ENCODE results near the gene FLNB. TPM values are rescaled to one million over a fixed set of nuclear protein-coding genes. Genes with fewer than 3 reads are reported as not detected.

The FLNB gene
- total RNA-seq, 1 experiment from 2014 or later = 83.4 TPM

- no peak overlapping the region for H2BK20ac ChIP-seq (ENCODE audit: low read depth, low read length, poor library complexity, severe bottlenecking)
- TF ChIP-seq CTCF (conservative IDR thresholded peaks at IDR 0.05) = no peak
- H3K9me3 ChIP-seq (ENCODE audit: control insufficient read depth, low read depth, low read length) = no peaks in the 10 kb centered on the region
- WGBS (ENCODE audit: extremely low coverage, insufficient read length, low lambda C conversion rate) = no CpG with 5 or more reads among the region's 10 CpGs
- no peak overlapping the region for H3K18ac ChIP-seq (ENCODE audit: insufficient read length, low read depth, low read length)
- no peak overlapping the region for H4K5ac ChIP-seq (ENCODE audit: insufficient read length, low read depth, low read length)
- DNase-seq = no peak
- H3K4me2 ChIP-seq (ENCODE audit: insufficient read depth, insufficient read length, low read length) = no peak overlapping the region
- no peak overlapping the region for H3K4me3 Mint-ChIP-seq
- no peaks in the 10 kb centered on the region for H3K27me3 ChIP-seq (ENCODE audit: insufficient read depth, low read length)
- peaks cover 17% of the 10 kb centered on the region for H3K27me3 Mint-ChIP-seq (ENCODE audit: low read depth)
- no peaks in the 10 kb centered on the region for H4K20me1 ChIP-seq (ENCODE audit: control insufficient read depth, insufficient read depth, insufficient read length)
- no peaks in the 10 kb centered on the region for H3K36me3 Mint-ChIP-seq (ENCODE audit: insufficient read depth in 1 of 3, low read depth in 3 of 3)
- no peaks in the 10 kb centered on the region; a peak in 1 of 5 replicates for H3K9me3 Mint-ChIP-seq
- no peak overlapping the region for H4K8ac ChIP-seq (replicated peaks; ENCODE audit: insufficient read length, low read depth, low read length)
- H3K27ac Mint-ChIP-seq = no peak overlapping the region
- H3K4ac ChIP-seq (ENCODE audit: low read depth, low read length) = no peak overlapping the region
- no peak overlapping the region for H3K14ac ChIP-seq (ENCODE audit: insufficient read depth, low read length)
- no peak overlapping the region for H3K23ac ChIP-seq (ENCODE audit: insufficient read length, low read depth, low read length)
- no peak overlapping the region for H3T11ph ChIP-seq (ENCODE audit: low read length)
- H3K79me1 ChIP-seq (ENCODE audit: insufficient read depth, low read depth, low read length, poor library complexity, severe bottlenecking) = no peaks in the 10 kb centered on the region
- H3K23me2 ChIP-seq (ENCODE audit: insufficient read length, low read depth, low read length, poor library complexity, severe bottlenecking) = no peaks in the 10 kb centered on the region
- H2BK12ac ChIP-seq (ENCODE audit: insufficient read length, low read depth, low read length) = no peak overlapping the region
- no peak overlapping the region for H3K9ac ChIP-seq (ENCODE audit: extremely low read depth, insufficient read length, low read length)
- H3K56ac ChIP-seq (ENCODE audit: insufficient read length, low read depth, low read length) = no peak overlapping the region
- no peaks in the 10 kb centered on the region for H3K79me2 ChIP-seq (ENCODE audit: insufficient read depth, low read length)
- no peak overlapping the region for H2AFZ ChIP-seq (ENCODE audit: low read length)
- no peak overlapping the region for H2BK120ac ChIP-seq (ENCODE audit: low read depth, low read length, poor library complexity, severe bottlenecking)
- no peak overlapping the region for H3K27ac ChIP-seq (ENCODE audit: insufficient read length, low read depth, low read length)
- H3K4me1 Mint-ChIP-seq = peaks cover 9 to 11% of the 10 kb centered on the region in 2 experiments
- no peak overlapping the region for H2AK5ac ChIP-seq (ENCODE audit: insufficient read length, low read length)
- H4K91ac ChIP-seq (ENCODE audit: insufficient read length, low read depth, low read length) = no peak overlapping the region
- H3K4me1 ChIP-seq (ENCODE audit: insufficient read depth, low read length) = no peaks in the 10 kb centered on the region; the same call in 1 of the 2 replicates
- no peak overlapping the region for H2BK5ac ChIP-seq (ENCODE audit: insufficient read length, low read length)
- no peak overlapping the region for H2BK15ac ChIP-seq (ENCODE audit: low read depth, low read length)
Measured at GRCh38 chr3:58215317-58216025, 207.2 kb downstream of the FLNB start.

Measured in H9 (cell line).